Effector memory CD8-positive, alpha-beta T cell (primary cell): ENCODE data around the gene IL1RAPL1.

Experiments used
- ATAC-seq: fragments of 150-1000 bp; cut with Tn5 transposase; replicated peaks from 2 replicates; pipeline ENCODE4 v1.10.0; 2021; ENCODE audit warnings: mild to moderate bottlenecking, moderate library complexity
- DNase-seq, 3 experiments: peaks; one replicate each; pipeline ENCODE4 v3.0.0; 2021
- H3K27ac Mint-ChIP-seq, 2 donors: one replicate each; pipeline ENCODE4 v1.8.0; 2022; ENCODE audit warnings: mild to moderate bottlenecking in 2 of 2, mixed read lengths in 2 of 2, moderate library complexity in 2 of 2
- H3K27me3 Mint-ChIP-seq, 2 donors: one replicate each; pipeline ENCODE4 v1.8.0; 2022; ENCODE audit warnings: mixed read lengths in 2 of 2
- H3K36me3 Mint-ChIP-seq: one replicate; pipeline ENCODE4 v1.8.0; 2022; ENCODE audit warnings: mild to moderate bottlenecking, moderate library complexity, mixed read lengths; ENCODE audit not compliant: insufficient read depth
- H3K4me1 Mint-ChIP-seq, 2 donors: one replicate each; pipeline ENCODE4 v1.8.0; 2022; ENCODE audit warnings: low read depth in 2 of 2, mixed read lengths in 2 of 2
- H3K4me3 Mint-ChIP-seq, 2 donors: one replicate each; pipeline ENCODE4 v1.8.0; 2022; ENCODE audit warnings: mild to moderate bottlenecking in 2 of 2, mixed read lengths in 2 of 2, moderate library complexity in 2 of 2
- H3K9me3 Mint-ChIP-seq, 2 donors: one replicate each; pipeline ENCODE4 v1.8.0; 2022; ENCODE audit warnings: mixed read lengths in 2 of 2

Gene IL1RAPL1

GRCh38 chrX:29243942-29244341 is 656.7 kb downstream of the IL1RAPL1 start:
- Mint-ChIP-seq H3K27ac (no peak overlapping the region), H3K4me1 (no peaks in the 10 kb centered on the region), H3K9me3 (peaks cover 0 to 4% of the 10 kb centered on the region in 2 donors), H3K27me3 (no peaks in the 10 kb centered on the region), H3K36me3 (no peaks in the 10 kb centered on the region), H3K4me3 (no peak overlapping the region)
- ATAC-seq (no peak), DNase-seq (no peak)

DNA sequence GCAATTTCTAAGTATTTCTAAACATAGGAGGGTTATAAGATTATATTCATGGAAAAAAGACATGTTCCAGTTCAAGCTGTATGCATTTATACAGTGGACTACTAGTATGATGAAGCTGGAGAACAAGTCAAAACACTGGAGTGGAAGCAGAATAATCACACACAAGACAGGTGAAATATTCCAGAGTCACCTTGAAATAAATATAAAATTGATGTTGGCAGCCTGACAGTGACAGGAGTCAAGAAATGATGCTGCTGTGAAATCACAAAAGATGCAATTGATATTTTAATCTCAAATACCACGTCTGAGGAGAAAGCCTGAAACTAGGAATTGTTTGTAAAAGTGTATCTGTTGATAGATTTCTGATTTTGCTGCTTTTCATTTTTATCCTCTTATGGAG is 667.3 kb downstream of the IL1RAPL1 start:
- ATAC-seq (no peak), DNase-seq (no peak)
- H3K4me1 Mint-ChIP-seq = no peaks in the 10 kb centered on the region
- H3K4me3 Mint-ChIP-seq = no peak overlapping the region
- peaks cover 2% of the 10 kb centered on the region for H3K36me3 Mint-ChIP-seq
- H3K9me3 Mint-ChIP-seq = no peaks in the 10 kb centered on the region
- H3K27ac Mint-ChIP-seq = no peak overlapping the region
- no peaks in the 10 kb centered on the region for H3K27me3 Mint-ChIP-seq

DNA sequence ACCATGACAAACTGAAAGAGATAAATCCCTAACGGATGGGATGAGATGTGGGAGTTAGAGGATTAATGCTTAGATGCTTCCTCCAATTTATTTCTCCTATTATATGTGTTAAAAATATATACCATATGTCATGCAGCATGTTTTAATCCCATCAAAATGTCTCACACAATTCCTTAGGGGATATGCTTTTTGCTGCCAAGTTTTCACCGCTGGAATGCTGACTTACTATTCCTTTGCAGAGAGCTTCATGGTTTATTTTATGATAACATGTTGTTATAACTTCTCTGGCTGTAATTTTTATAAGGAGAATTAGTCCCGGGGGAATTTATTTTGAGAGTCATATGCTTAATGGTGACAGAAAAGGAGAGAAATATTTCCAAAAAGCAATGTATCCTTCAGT is 670.3 kb downstream of the IL1RAPL1 start:
- H3K4me3 Mint-ChIP-seq = no peak overlapping the region
- DNase-seq = no peak
- H3K27ac Mint-ChIP-seq = no peak overlapping the region
- no peaks in the 10 kb centered on the region for H3K9me3 Mint-ChIP-seq
- no peaks in the 10 kb centered on the region for H3K27me3 Mint-ChIP-seq
- H3K4me1 Mint-ChIP-seq = no peaks in the 10 kb centered on the region
- ATAC-seq = no peak
- peaks cover 2% of the 10 kb centered on the region for H3K36me3 Mint-ChIP-seq

GRCh38 chrX:29269390-29269789 is 682.1 kb downstream of the IL1RAPL1 start:
- Mint-ChIP-seq H3K9me3 (peaks cover 2 to 6% of the 10 kb centered on the region in 2 donors), H3K4me3 (no peak overlapping the region), H3K36me3 (no peaks in the 10 kb centered on the region), H3K27ac (no peak overlapping the region), H3K27me3 (no peaks in the 10 kb centered on the region), H3K4me1 (no peaks in the 10 kb centered on the region)
- ATAC-seq (no peak), DNase-seq (no peak)

DNA sequence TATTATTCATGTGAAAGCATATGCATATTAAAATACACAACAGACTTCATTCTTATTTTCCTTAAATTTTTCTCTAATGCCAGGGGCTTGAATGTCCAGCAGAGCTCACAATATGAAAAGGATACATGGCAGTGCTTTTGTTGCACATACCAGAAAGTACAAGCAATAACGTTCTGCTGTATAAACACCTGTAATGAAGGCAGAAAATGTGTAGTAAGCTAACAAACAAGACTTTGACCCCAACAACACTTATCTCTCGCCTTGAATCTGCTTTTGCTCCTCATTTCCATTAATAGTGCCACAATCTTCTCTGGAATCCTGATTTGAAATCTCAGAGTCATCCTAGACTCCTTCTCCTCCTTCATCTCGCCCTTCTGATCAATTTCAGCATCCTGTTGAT is 687.3 kb downstream of the IL1RAPL1 start:
- DNase-seq (no peak), ATAC-seq (no peak)
- Mint-ChIP-seq H3K27ac (no peak overlapping the region), H3K4me3 (no peak overlapping the region), H3K27me3 (no peaks in the 10 kb centered on the region), H3K36me3 (no peaks in the 10 kb centered on the region), H3K4me1 (no peaks in the 10 kb centered on the region), H3K9me3 (peaks cover 11 to 20% of the 10 kb centered on the region in 2 donors)

DNA sequence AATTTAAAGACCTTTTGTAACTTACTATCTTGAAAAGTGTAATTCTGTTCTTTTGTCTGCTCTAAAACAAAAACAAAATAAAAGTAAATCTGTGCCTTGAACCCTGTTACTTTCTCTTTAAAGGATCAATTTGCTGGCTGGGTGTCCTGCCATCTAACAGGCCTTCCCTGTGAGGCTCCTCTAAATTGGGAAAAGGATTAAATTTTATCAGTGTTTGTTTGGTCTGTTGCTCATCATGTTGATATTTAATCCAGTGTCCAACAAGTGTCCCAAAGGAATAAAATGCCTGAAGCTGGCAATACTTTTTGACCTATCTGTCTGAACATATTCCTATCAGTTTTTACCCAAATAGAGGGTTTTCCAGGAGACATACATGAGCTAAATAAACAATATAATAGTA is 688.7 kb downstream of the IL1RAPL1 start:
- Mint-ChIP-seq H3K4me1 (no peaks in the 10 kb centered on the region), H3K4me3 (no peak overlapping the region), H3K27me3 (no peaks in the 10 kb centered on the region), H3K27ac (no peak overlapping the region), H3K36me3 (no peaks in the 10 kb centered on the region), H3K9me3 (peaks cover 11 to 20% of the 10 kb centered on the region in 2 donors)
- no peak for DNase-seq
- ATAC-seq = no peak

DNA sequence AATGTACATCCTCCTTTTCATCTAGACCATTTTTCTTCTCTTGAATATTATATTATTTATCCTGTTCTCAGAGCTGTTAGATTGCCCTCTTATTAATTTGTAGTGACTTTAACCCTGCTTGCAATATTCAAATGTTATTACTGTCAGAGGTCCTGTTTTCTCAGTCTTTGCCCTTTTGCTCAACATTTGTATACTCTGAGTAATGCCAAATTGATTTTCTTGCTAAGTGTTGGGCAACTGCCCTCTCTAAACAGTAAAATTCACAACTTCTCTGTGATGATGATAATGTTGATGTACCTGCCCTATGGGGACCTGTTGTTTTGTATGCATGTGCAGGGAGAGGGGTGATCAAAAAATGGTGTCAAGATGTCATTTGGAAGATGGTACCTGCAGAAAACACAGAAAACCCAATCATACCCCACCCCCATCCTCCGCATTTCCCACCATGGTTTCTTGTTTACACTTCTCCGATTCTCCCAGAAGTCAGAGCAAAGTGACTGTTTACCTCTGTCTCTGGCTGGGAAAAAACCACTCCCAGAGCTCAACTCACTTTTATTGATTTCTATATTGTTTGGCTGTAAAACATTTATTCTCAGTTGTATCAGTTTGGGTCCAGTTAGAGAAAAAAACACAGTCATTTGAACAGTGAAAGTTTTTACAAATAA is 694.0 kb downstream of the IL1RAPL1 start:
- Mint-ChIP-seq H3K27me3 (no peaks in the 10 kb centered on the region), H3K27ac (no peak overlapping the region), H3K9me3 (peaks cover 3 to 8% of the 10 kb centered on the region in 2 donors), H3K36me3 (no peaks in the 10 kb centered on the region), H3K4me3 (no peak overlapping the region), H3K4me1 (no peaks in the 10 kb centered on the region)
- ATAC-seq (no peak), DNase-seq (no peak)

GRCh38 chrX:29285664-29286063 is 698.4 kb downstream of the IL1RAPL1 start:
- DNase-seq (no peak), ATAC-seq (no peak)

GRCh38 chrX:29295987-29296680 is 708.9 kb downstream of the IL1RAPL1 start:
- no peaks in the 10 kb centered on the region for H3K9me3 Mint-ChIP-seq
- no peaks in the 10 kb centered on the region for H3K36me3 Mint-ChIP-seq
- no peaks in the 10 kb centered on the region for H3K27me3 Mint-ChIP-seq
- H3K27ac Mint-ChIP-seq = no peak overlapping the region
- no peak overlapping the region for H3K4me3 Mint-ChIP-seq
- no peaks in the 10 kb centered on the region for H3K4me1 Mint-ChIP-seq
- DNase-seq (no peak), ATAC-seq (no peak)

More at GRCh38 chrX:29285664-29286063, 698.4 kb downstream of the IL1RAPL1 start:
- H3K27me3 Mint-ChIP-seq = no peaks in the 10 kb centered on the region
- H3K36me3 Mint-ChIP-seq = no peaks in the 10 kb centered on the region
- no peak overlapping the region for H3K4me3 Mint-ChIP-seq
- no peak overlapping the region for H3K27ac Mint-ChIP-seq
- no peaks in the 10 kb centered on the region for H3K4me1 Mint-ChIP-seq
- H3K9me3 Mint-ChIP-seq = peaks cover 1 to 8% of the 10 kb centered on the region in 2 donors

DNA sequence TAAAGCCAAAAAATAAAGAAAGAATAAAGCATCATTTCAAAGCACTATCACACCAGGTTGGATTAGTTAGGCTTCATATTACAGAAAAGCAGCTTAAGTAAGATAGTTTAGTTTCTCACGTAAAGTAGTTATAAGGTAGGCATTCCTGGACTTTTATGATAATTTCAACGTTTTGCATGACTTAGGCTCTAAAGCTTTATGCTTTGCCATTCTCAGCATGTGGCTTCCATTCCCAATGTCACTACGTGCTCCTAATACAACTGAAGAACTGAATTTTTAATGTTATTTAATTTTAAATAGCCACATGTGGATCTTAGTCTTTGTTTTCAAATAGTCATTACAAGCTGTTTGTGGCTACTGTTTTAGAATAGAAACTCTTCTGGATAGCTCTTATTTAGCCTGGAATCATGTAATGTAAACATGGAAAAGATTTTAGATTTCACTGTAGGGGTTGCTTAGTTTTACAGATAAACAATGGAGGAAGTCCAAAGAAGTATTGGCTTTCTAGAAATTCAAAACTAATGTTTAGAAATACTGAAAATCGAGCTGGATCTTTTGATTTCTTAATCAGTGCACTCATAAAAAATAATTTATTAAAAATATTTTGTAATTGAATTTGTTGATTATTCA is 710.0 kb downstream of the IL1RAPL1 start:
- Mint-ChIP-seq H3K4me1 (no peaks in the 10 kb centered on the region), H3K27me3 (no peaks in the 10 kb centered on the region), H3K36me3 (no peaks in the 10 kb centered on the region), H3K27ac (no peak overlapping the region), H3K4me3 (no peak overlapping the region), H3K9me3 (peaks cover 0 to 3% of the 10 kb centered on the region in 2 donors)
- no peak for DNase-seq
- no peak for ATAC-seq

GRCh38 chrX:29299684-29300083 is 712.4 kb downstream of the IL1RAPL1 start:
- Mint-ChIP-seq H3K27me3 (no peaks in the 10 kb centered on the region), H3K4me1 (no peaks in the 10 kb centered on the region), H3K9me3 (peaks cover 0 to 6% of the 10 kb centered on the region in 2 donors), H3K36me3 (no peaks in the 10 kb centered on the region), H3K4me3 (no peak overlapping the region), H3K27ac (no peak overlapping the region)
- DNase-seq (no peak), ATAC-seq (no peak)

DNA sequence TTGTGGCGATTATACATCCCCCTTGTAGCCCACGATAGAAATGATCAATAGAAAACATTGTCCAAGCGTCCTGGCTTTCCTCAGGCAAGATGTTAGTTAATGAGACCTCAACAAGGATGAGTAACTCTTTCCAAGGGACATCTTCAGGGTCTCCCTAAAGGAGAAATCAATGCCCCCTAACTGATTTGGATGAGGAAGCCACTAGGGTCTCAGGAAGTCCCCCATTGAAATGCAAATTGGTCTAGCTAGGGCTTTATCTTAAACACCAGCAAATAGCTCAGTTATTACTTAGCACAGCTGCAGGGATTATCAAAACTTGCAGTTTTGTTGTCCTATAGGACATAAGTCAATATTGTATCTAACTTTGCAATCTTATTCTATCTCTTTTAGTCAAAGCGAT is 721.5 kb downstream of the IL1RAPL1 start:
- Mint-ChIP-seq H3K9me3 (peaks cover 8 to 10% of the 10 kb centered on the region in 2 donors), H3K36me3 (peaks cover 4% of the 10 kb centered on the region), H3K27me3 (no peaks in the 10 kb centered on the region), H3K27ac (no peak overlapping the region), H3K4me1 (no peaks in the 10 kb centered on the region), H3K4me3 (no peak overlapping the region)
- ATAC-seq (no peak), DNase-seq (no peak)

DNA sequence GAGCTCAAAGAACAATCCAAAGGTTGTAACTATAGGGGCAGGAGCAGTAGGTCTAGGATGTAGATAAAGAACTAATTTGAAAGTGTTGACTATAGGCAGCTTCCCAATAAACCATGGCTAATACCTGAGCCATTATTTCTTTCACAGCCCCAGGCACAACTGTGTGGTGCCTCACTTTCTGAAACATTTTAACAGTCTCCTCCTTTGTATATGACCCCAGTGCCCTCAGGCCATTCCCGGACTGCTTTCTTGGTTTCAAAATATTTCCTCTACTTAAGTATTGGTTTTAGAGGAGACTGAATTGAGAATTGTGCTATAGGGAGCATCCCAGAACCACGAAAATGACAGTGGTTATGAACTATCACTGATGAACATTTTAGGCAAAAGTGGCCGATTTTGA is 728.7 kb downstream of the IL1RAPL1 start:
- no peaks in the 10 kb centered on the region for H3K4me1 Mint-ChIP-seq
- H3K4me3 Mint-ChIP-seq = no peak overlapping the region
- DNase-seq (no peak), ATAC-seq (no peak)
- no peaks in the 10 kb centered on the region for H3K27me3 Mint-ChIP-seq
- H3K36me3 Mint-ChIP-seq = no peaks in the 10 kb centered on the region
- peaks cover 0 to 4% of the 10 kb centered on the region in 2 donors for H3K9me3 Mint-ChIP-seq
- H3K27ac Mint-ChIP-seq = no peak overlapping the region

DNA sequence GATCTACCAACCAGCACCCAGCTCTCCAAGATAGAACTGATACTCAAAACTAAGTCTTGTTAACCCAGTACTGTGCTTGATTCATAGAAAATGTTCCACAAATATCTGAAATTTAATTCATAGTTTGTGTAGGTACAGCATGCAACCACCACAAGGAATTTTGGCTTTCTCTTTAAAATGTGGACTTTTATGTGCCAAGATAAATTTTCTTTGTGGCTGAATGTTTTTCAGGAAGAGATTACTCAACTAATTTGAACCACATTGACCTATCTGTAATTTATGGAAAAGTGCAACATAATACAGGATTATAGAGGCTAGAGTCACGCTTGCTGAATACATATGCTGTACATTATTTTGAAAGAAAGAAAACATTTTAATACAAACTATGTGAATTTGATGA is 730.8 kb downstream of the IL1RAPL1 start:
- H3K27me3 Mint-ChIP-seq = no peaks in the 10 kb centered on the region
- no peak for DNase-seq
- no peak overlapping the region for H3K27ac Mint-ChIP-seq
- peaks cover 0 to 2% of the 10 kb centered on the region in 2 donors for H3K9me3 Mint-ChIP-seq
- no peaks in the 10 kb centered on the region for H3K36me3 Mint-ChIP-seq
- no peaks in the 10 kb centered on the region for H3K4me1 Mint-ChIP-seq
- ATAC-seq = no peak
- H3K4me3 Mint-ChIP-seq = no peak overlapping the region
